GM18508 (cell line): ENCODE measurements around the gene LRBA.
"Not testable (repeated sequence)": the region's sequence is repeated elsewhere in the genome, so short reads cannot be mapped to it uniquely, and the experiment has no call there.

Experiments used
- ATAC-seq: cut with Tn5 transposase; IDR thresholded peaks from one replicate; pipeline ENCODE4 v1.9.1; 2021; ENCODE audit warnings: moderate number of reproducible peaks; ENCODE audit not compliant: insufficient read depth, unreplicated experiment

LRBA gene

GRCh38 chr4:151022586-151022985 is 7.5 kb upstream of the LRBA start:
- ATAC-seq = no peak

GRCh38 chr4:151021637-151022334 is 6.7 kb upstream of the LRBA start:
- no peak for ATAC-seq

DNA sequence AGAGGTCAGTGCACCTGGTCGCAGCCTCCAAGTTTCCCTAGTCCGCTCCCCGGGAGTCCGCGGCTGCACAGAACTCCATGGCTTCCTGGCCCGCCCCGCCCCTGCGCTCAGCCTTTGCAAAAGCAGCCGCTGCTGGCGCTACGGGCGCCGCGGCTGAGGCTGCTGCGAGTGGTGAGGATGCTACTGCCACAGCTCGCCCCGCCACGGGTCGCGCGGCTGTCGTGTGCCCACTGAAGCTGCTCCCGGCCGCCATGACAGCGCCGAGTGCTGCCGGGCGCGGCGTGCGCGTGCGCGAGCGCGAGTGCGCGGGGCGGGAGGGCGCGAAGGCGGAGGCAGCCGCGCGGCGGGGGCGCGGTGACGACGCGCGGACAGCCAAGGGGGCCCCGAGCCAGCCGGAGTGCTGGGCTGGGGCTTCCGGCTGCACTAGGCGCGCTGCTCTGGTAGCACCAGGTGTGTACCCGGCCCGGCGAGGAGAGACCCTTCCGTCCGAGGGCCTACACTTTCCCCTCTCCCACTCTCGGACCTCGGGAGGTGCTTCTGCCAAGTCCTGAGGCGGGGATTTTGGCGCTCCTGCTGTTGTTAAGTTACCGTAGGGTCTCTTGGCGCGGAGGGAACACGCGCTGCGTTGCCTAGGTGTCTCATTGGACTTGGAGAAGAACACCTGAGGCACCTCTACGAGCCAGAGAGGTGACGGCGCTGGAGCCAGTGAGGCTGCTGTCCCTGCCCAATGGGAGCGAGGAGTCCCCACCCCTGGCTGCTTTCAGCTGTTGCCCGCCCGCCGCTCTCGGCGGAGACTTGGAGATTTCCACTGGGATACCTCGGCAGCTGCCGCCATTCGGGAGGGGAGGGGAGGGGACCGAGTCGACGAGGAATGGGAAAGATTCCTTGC is 619 bp upstream of the LRBA start:
- peak; percentile 33 for ATAC-seq

DNA sequence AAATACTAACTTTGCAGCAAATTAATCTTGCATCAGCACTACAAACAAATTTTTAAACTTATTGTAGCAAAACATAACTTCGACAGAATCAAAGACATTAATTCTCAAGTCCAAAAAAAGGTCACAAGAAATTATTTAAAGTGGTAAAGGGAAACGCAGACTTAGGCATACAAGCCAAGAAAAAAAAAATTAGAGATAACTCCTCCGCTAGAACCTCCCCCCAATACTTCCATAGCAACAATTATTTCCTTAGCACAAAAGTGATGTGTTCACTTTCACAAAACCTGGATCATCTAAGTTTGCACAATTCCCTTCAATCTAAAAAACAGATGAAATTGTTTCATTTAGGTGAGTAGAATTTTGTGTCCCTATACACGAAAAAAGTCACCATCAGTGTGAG is 1.1 kb downstream of the LRBA start:
- no peak for ATAC-seq

DNA sequence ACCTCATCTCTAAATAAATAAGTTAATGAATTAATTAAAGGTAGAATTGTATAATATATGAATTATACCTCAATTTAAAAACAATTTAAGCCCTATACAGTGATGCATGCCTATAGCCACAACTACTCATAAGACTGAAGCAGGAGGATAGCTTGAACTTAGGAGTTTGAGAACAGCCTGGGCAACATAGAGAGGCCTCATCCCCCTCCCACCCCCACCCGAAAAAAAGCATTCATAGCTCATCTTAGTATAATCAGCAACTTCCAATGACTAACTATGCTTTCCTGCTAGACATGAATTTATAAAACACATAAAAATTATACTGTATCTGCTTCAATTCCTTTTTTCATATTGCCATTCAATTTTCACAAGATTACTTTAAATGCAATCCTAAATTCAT is 1.6 kb downstream of the LRBA start:
- ATAC-seq = no peak

GRCh38 chr4:151012820-151013219 is 2.3 kb downstream of the LRBA start:
- no peak for ATAC-seq

DNA sequence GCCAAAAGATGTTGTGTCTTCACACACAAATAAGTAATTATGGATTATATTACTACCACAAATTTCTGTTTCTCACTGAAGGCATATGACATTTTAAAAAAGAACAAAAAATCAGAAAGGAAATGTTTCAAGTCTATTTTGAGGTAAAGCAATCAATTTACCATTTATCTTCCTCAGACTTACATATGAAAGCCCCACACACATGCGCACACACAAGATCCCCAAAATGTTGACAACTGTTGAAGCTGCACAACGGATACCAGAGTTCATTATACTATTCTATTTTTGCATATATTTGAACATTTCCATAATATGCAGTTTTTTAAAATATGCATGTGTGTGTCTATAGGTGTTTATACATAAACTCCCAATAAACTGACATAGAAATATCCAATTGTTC is 2.7 kb downstream of the LRBA start:
- ATAC-seq = no peak

DNA sequence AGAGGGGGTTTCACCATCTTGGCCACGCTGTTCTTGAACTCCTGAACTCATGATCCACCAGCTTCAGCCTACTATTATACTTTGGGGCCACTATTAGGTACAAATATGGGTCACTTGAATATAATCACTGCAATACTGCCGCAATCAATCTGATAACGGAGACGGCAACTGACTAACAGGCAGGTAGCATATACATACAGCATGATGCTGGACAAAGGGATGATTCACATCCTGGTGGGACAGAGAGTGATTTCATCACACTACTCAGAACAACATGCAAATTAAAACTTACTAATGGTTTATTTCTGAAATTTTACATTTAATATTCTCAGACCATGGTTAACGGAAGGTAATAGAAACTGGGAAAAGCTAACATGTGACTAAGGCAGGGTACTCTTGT is 10.9 kb downstream of the LRBA start:
- ATAC-seq = no peak

DNA sequence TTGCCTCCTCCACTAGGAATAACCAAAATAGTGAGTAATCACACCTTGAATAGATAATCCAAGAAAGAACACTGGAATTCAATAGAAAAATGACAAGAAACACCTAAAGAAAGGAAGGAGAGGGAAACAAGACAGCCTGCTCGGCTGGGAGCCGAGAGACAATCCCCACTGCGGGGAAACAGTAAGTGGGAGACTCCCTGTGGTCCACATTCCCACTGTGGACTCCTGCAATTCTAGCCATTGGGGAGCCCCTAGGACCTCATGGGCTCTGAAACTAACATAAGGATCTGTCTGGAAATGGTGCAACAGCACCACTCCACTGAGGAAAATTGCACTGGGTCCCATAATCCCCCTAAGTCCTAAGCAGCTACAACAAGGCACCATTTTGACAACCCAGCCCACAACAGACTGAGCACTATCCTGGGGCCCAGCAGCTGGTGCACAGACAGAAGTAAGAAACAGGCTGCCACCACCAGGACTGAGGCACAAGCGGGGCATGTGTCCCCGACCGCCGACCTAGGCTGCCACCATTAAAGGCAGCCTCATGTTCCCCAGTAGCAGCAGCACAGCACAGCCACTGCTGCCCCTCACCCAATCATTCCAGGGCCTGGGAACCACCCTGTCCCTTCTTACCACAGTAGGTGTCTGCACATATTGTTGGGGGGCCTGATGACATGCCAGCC is 14.2 kb downstream of the LRBA start:
- no peak for ATAC-seq

GRCh38 chr4:150999086-150999485 is 16.0 kb downstream of the LRBA start:
- ATAC-seq = no peak

DNA sequence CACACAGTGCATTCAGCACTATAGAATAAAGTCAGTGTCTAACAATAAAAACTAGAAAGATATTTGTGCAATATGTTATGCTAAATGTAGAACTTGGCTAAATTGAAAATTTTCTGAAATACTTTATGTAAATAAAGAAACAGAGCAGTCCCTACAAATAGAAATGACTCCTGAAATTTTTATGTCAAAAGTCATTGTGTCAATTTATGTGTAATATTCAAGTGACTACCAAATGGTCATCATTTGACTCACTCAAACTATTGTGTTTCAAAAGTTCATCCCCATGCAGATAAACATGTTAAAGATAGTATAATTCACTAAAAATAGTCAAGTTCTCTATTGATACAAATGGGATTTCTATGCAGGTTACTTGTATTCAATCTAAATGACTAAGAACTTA is 17.9 kb downstream of the LRBA start:
- no peak for ATAC-seq

GRCh38 chr4:150994721-150995120 is 20.4 kb downstream of the LRBA start:
- ATAC-seq = no peak

GRCh38 chr4:150993577-150993976 is 21.5 kb downstream of the LRBA start:
- not testable (repeated sequence) for ATAC-seq

DNA sequence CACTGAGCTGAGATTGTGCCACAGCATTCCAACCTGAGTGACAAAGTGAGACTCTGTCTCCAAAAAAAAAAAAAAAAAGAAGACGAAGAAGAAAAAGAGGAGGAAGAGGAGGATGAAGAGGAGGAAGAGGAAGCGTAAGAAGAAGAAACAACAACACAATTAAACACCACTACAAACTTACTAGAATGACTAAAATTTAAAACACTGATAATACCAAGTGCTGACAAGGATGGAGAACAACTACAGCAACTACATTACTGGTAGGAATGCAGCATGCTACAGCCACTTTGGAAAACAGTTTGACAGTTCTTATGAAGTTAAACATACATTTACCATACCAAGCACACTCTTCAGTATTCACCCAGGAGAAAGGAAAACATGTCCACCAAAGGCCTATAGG is 24.1 kb downstream of the LRBA start:
- ATAC-seq = no peak

DNA sequence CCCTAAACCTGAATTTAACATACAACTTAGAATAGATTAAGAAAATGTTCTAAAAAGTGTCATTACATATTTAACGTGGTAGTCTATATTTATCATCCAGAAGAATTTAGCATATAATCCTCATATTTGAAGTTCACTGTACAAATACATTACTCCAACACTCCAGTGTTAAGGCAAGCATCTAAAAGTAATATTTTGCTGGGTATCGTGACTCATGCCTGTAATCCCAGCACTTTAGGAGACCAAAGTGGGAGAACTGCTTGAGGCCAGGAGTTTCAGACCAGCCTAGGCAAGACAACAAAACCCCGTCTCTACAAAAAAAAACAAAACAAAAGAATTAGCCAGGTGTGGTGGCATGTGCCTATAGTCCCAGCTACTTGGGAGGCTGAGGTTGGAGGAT is 24.8 kb downstream of the LRBA start:
- ATAC-seq = no peak

GRCh38 chr4:150988238-150988637 is 26.8 kb downstream of the LRBA start:
- ATAC-seq = no peak

DNA sequence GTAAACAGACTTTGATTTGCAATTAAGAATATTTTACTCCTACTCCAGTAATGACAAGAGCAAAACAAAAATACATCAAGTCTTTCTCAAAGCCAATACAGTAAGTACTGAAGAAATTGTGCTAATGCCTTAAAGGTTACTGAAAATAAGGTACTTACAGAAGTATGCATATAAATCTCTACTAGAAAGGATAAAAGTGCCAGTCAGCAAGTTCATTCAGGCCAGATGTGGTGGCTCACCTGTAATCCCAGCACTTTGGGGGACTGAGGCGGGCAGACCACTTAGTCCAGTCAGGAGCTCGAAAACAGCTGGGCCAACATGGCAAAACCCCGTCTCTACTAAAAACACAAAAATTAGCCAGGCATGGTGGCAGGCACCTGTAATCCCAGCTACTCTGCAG is 27.9 kb downstream of the LRBA start:
- no peak for ATAC-seq

DNA sequence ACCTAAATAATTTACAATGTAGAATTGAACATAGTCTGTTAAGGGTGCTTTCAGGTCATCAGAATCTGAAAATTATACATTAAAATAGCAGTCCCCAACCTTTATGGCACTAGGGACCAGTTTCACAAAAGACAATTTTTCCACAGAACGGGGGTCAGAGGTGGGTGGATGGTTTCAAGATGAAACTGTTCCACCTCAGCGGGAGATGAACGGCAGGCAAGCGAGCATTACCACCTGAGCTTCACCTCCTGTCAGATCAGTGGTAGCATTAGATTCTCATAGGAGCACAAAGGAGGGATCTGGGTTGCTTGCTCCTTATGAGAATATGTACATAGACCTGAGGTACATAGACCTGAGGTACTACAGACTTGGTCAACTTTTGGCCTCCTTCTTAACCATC is 29.0 kb downstream of the LRBA start:
- no peak for ATAC-seq

DNA sequence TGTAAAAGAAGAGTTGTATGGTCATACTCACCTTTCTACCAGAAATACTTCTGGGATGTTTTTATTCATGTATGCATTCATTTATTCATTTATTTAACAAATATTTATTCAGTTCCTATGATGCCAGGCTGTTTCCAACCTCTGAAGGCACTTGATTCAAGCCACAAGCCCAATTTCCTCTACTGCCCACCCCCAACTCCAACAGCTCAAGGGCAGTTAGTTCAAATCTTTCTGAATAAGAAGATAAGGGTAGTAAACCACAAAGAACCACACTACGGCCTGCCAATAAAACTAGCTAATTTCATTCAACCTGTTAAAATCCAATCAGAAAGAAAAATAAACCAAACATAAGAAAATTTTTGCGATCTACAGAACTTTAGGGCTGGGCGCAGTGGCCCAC is 31.2 kb downstream of the LRBA start:
- ATAC-seq = no peak

DNA sequence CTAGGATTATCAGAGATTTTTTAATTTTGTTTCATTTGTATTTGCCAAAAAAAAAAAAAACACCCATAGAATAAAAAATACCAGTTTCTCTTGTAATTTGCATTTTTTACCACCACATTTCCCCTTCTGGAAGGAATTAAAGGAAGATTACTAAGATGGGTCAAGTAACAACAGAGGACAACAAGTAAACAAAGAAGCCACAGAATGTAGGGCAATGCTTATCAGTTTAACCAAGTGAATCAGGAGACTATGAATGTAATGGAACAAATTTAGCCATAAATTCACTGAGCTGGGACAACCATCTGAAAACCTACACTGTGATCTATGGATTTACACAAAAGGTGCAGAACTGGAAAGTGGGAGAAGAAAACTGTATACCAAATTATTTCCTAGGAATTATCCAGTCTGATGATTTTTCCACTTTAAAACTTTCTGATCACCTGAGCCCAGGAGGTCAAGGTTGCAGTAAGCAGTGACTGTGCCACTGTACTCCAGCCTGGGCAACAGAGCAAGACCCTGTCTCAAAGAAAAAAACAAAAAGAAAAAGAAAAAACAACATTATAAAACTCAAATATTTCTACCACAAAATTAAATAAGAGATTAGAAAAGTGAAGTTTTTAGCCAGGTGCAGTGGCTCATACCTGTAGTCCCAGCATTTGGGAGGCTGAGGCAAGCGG is 32.4 kb downstream of the LRBA start:
- ATAC-seq = no peak
